Sigmoid colon (tissue), 7 donors: ENCODE data around the gene COA1. TPM values are rescaled to one million over a fixed set of nuclear protein-coding genes. Genes with fewer than 3 reads are reported as not detected.

Source experiments
- DNase-seq: peaks from one replicate; pipeline ENCODE4 v3.0.0-alpha.2; 2019
- H3K27ac ChIP-seq, 4 donors: fragments of 200-600 bp; sonication (generic); one replicate each; pipeline ENCODE4 v1.5.1; 2016 to 2019; ENCODE audit warnings: mild to moderate bottlenecking in 1 of 4
- H3K27me3 ChIP-seq, 3 donors: fragments of 200-600 bp; sonication (generic); one replicate each; pipeline ENCODE4 v1.5.1; 2019; ENCODE audit warnings: mild to moderate bottlenecking in 1 of 3
- H3K36me3 ChIP-seq, 4 donors: fragments of 200-600 bp; sonication (generic); one replicate each; pipeline ENCODE4 v1.5.1; 2016 to 2019
- H3K4me1 ChIP-seq, 4 donors: fragments of 200-600 bp; sonication (generic); one replicate each; pipeline ENCODE4 v1.5.1; 2017 to 2019
- H3K4me3 ChIP-seq, 4 donors: fragments of 200-600 bp; sonication (generic); one replicate each; pipeline ENCODE4 v1.5.1; 2017 to 2019; ENCODE audit warnings: mild to moderate bottlenecking in 2 of 4, moderate library complexity in 1 of 4
- H3K9me3 ChIP-seq, 4 donors: fragments of 200-600 bp in 3 of 4; sonication (generic) in 3 of 4; one replicate each; pipeline versions ENCODE4 v1.5.1 to v1.6.1; 2013 to 2019
- CTCF ChIP-seq, 4 experiments: fragments of 450-650 bp in 3 of 4; fragments of 200-600 bp in 1 of 4; IDR thresholded peaks; one replicate each; pipeline ENCODE4 v1.5.1; 2016 to 2019; ENCODE audit warnings: antibody characterized with exemption in 4 of 4, mild to moderate bottlenecking in 3 of 4, moderate library complexity in 2 of 4
- EP300 ChIP-seq, 4 donors: sonication (generic); formaldehyde crosslinking; IDR thresholded peaks; one replicate each; pipeline ENCODE4 v1.6.1; 2017; ENCODE audit warnings: antibody characterized with exemption in 4 of 4
- POLR2A ChIP-seq, 2 donors: fragments of 450-650 bp; IDR thresholded peaks; one replicate each; pipeline ENCODE4 v1.6.1; 2016; ENCODE audit warnings: antibody characterized with exemption in 2 of 2, mild to moderate bottlenecking in 2 of 2, moderate library complexity in 2 of 2
- POLR2AphosphoS5 ChIP-seq, 4 donors: sonication (generic); formaldehyde crosslinking; IDR thresholded peaks; one replicate each; pipeline ENCODE4 v1.6.1; 2017; ENCODE audit warnings: antibody characterized with exemption in 4 of 4
- WGBS, 2 donors: extraction: QIAGEN DNeasy Blood & Tissue Kit; methylation state at CpG; one replicate each; pipeline ENCODE4 v1.1.7; 2013; 5-methylcytosine and 5-hydroxymethylcytosine counted together
- intact Hi-C: fragments of 100-400 bp; cut with DNase I; formaldehyde crosslinking; loops from one replicate; pipeline ENCODE4 v1.15.1; 2023
- polyA plus RNA-seq, 3 donors: library from polyadenylated mRNA; stranded (reverse); fragments of 200-250 nt; gene quantifications; one replicate each; pipeline ENCODE4 v1.2.3, GENCODE V29; 2013
- total RNA-seq, 4 donors: library from RNA; depleted of rRNA; stranded (reverse); fragments of >200 nt; gene quantifications; one replicate each; pipeline ENCODE4 v1.1.0, GENCODE V29; 2016
- donor health status: healthy with polysubstance abuse.
- donor health status: Bipolar disorder and iron deficiency.
- donor health status: healthy.

COA1 gene
- total and polyA plus RNA-seq, 7 donors = 31.2 to 61.2 (median 42.6) TPM

- Histone ChIP-seq H3K27me3 (no peaks in the 10 kb centered on the region), H3K4me3 (no peak overlapping the region), H3K4me1 (peaks cover 0 to 4% (median 1%) of the 10 kb centered on the region in 4 donors), H3K27ac (no peak overlapping the region), H3K36me3 (no peaks in the 10 kb centered on the region), H3K9me3 (no peaks in the 10 kb centered on the region)
- TF ChIP-seq EP300 (IDR thresholded peaks at IDR 0.05) (no peak), POLR2A (IDR thresholded peaks at IDR 0.05) (no peak), POLR2AphosphoS5 (IDR thresholded peaks at IDR 0.05) (no peak), CTCF (IDR thresholded peaks at IDR 0.05) (no peak)
- WGBS, 2 donors = 77 to 87% methylated on average over 7 of the region's 7 CpGs
- intact Hi-C loops = no loop called here
- DNase-seq = no peak
Observed at GRCh38 chr7:43658718-43659548, 70.4 kb downstream of the COA1 start.

GRCh38 chr7:43656997-43657396 is 72.3 kb downstream of the COA1 start:
- no peak overlapping the region for H3K27ac ChIP-seq
- no peaks in the 10 kb centered on the region for H3K27me3 ChIP-seq
- intact Hi-C loops = no loop called here
- peaks cover 0 to under 1% (median 0%) of the 10 kb centered on the region in 4 donors for H3K4me1 ChIP-seq
- H3K36me3 ChIP-seq = no peaks in the 10 kb centered on the region
- no peaks in the 10 kb centered on the region for H3K9me3 ChIP-seq
- no peak for DNase-seq
- H3K4me3 ChIP-seq = no peak overlapping the region
- TF ChIP-seq POLR2AphosphoS5 (IDR thresholded peaks at IDR 0.05) = no peak
- no peak for TF ChIP-seq CTCF (IDR thresholded peaks at IDR 0.05)
- no peak for TF ChIP-seq POLR2A (IDR thresholded peaks at IDR 0.05)
- no peak for TF ChIP-seq EP300 (IDR thresholded peaks at IDR 0.05)
- WGBS, 2 donors = 27 to 79% methylated on average over 2 of the region's 2 CpGs

GRCh38 chr7:43655584-43655983 is 73.7 kb downstream of the COA1 start:
- no peak overlapping the region for H3K4me3 ChIP-seq
- no peak overlapping the region for H3K27ac ChIP-seq
- H3K36me3 ChIP-seq = no peaks in the 10 kb centered on the region
- peaks cover 0 to 13% (median 11%) of the 10 kb centered on the region in 4 donors for H3K4me1 ChIP-seq
- no peaks in the 10 kb centered on the region for H3K9me3 ChIP-seq
- no peak for DNase-seq
- no peaks in the 10 kb centered on the region for H3K27me3 ChIP-seq
- WGBS, 2 donors = 92 to 95% methylated on average over 3 of the region's 3 CpGs
- TF ChIP-seq POLR2AphosphoS5 (IDR thresholded peaks at IDR 0.05) = no peak
- no peak for TF ChIP-seq CTCF (IDR thresholded peaks at IDR 0.05)
- TF ChIP-seq EP300 (IDR thresholded peaks at IDR 0.05) = no peak
- TF ChIP-seq POLR2A (IDR thresholded peaks at IDR 0.05) = no peak
- intact Hi-C loops = no loop called here

GRCh38 chr7:43653891-43654504 is 75.3 kb downstream of the COA1 start:
- DNase-seq = no peak
- Histone ChIP-seq H3K27ac (no peak overlapping the region), H3K27me3 (no peaks in the 10 kb centered on the region), H3K36me3 (no peaks in the 10 kb centered on the region), H3K4me3 (no peak overlapping the region), H3K4me1 (peaks cover 0 to 29% (median 26%) of the 10 kb centered on the region in 4 donors), H3K9me3 (no peaks in the 10 kb centered on the region)
- intact Hi-C loops = no loop called here
- TF ChIP-seq EP300 (IDR thresholded peaks at IDR 0.05) (no peak), CTCF (IDR thresholded peaks at IDR 0.05) (no peak), POLR2AphosphoS5 (IDR thresholded peaks at IDR 0.05) (no peak), POLR2A (IDR thresholded peaks at IDR 0.05) (no peak)
- 84 to 85% methylated on average over 4 of the region's 4 CpGs for WGBS, 2 donors
